Measurements from ENCODE around the gene CENPB. TPM values are rescaled to one million over a fixed set of nuclear protein-coding genes. Genes with fewer than 3 reads are reported as not detected.

The CENPB gene
- total RNA-seq, 1 donor from 2014 or later: 66.2 TPM

GRCh38 chr20:3744037-3744436 is 42.5 kb downstream of the CENPB start:
- peaks cover 29% of the 10 kb centered on the region for H3K27me3 ChIP-seq (ENCODE audit: control insufficient read depth, insufficient read depth, low read length)
- no peak overlapping the region for H3K4me3 ChIP-seq (ENCODE audit: low read depth, low read length)
- TF ChIP-seq CTCF (IDR thresholded peaks at IDR 0.05; ENCODE audit: insufficient read depth, low read length, poor library complexity, severe bottlenecking): no peak
- no peaks in the 10 kb centered on the region for H3K36me3 ChIP-seq (ENCODE audit: control insufficient read depth, insufficient read depth, low read length)
- no peak for DNase-seq (ENCODE audit: low read depth)

GRCh38 chr20:3743251-3743650 is 43.3 kb downstream of the CENPB start:
- Histone ChIP-seq H3K36me3 (ENCODE audit: control insufficient read depth, insufficient read depth, low read length) (no peaks in the 10 kb centered on the region), H3K27me3 (ENCODE audit: control insufficient read depth, insufficient read depth, low read length) (peaks cover 23% of the 10 kb centered on the region), H3K4me3 (ENCODE audit: low read depth, low read length) (no peak overlapping the region)
- TF ChIP-seq CTCF (IDR thresholded peaks at IDR 0.05; ENCODE audit: insufficient read depth, low read length, poor library complexity, severe bottlenecking): no peak
- DNase-seq (ENCODE audit: low read depth): no peak

GRCh38 chr20:3741836-3742458 is 44.6 kb downstream of the CENPB start:
- no peak for TF ChIP-seq CTCF (IDR thresholded peaks at IDR 0.05; ENCODE audit: insufficient read depth, low read length, poor library complexity, severe bottlenecking)
- DNase-seq (ENCODE audit: low read depth): no peak
- peaks cover 23% of the 10 kb centered on the region for H3K27me3 ChIP-seq (ENCODE audit: control insufficient read depth, insufficient read depth, low read length)
- H3K4me3 ChIP-seq (ENCODE audit: low read depth, low read length): no peak overlapping the region
- H3K36me3 ChIP-seq (ENCODE audit: control insufficient read depth, insufficient read depth, low read length): no peaks in the 10 kb centered on the region

GRCh38 chr20:3740615-3741301 is 45.8 kb downstream of the CENPB start:
- no peaks in the 10 kb centered on the region for H3K36me3 ChIP-seq (ENCODE audit: control insufficient read depth, insufficient read depth, low read length)
- no peak for DNase-seq (ENCODE audit: low read depth)
- no peak for TF ChIP-seq CTCF (IDR thresholded peaks at IDR 0.05; ENCODE audit: insufficient read depth, low read length, poor library complexity, severe bottlenecking)
- H3K27me3 ChIP-seq (ENCODE audit: control insufficient read depth, insufficient read depth, low read length): peaks cover 20% of the 10 kb centered on the region
- H3K4me3 ChIP-seq (ENCODE audit: low read depth, low read length): no peak overlapping the region

GRCh38 chr20:3739926-3740451 is 46.6 kb downstream of the CENPB start:
- Histone ChIP-seq H3K4me3 (ENCODE audit: low read depth, low read length) (no peak overlapping the region), H3K27me3 (ENCODE audit: control insufficient read depth, insufficient read depth, low read length) (peaks cover 16% of the 10 kb centered on the region), H3K36me3 (ENCODE audit: control insufficient read depth, insufficient read depth, low read length) (no peaks in the 10 kb centered on the region)
- no peak for DNase-seq (ENCODE audit: low read depth)
- no peak for TF ChIP-seq CTCF (IDR thresholded peaks at IDR 0.05; ENCODE audit: insufficient read depth, low read length, poor library complexity, severe bottlenecking)
